Duodenal mucosa (tissue), 2 donors: Measurements from ENCODE around the gene ARID3B.
"Not testable (repeated sequence)": the region's sequence is repeated elsewhere in the genome, so short reads cannot be mapped to it uniquely, and the experiment has no call there.

Source experiments
- H3K27ac ChIP-seq: one replicate; pipeline ENCODE4 v1.7.0; 2013; ENCODE audit warnings: low read depth, low read length
- H3K27me3 ChIP-seq, 2 donors: one replicate each; pipeline ENCODE4 v1.7.0; 2013; ENCODE audit warnings: low read length in 2 of 2, control low read depth in 1 of 2; ENCODE audit not compliant: insufficient read depth in 2 of 2, control insufficient read depth in 1 of 2
- H3K36me3 ChIP-seq, 2 donors: one replicate each; pipeline ENCODE4 v1.7.0; 2013; ENCODE audit warnings: low read length in 2 of 2, control low read depth in 1 of 2; ENCODE audit not compliant: insufficient read depth in 2 of 2, control insufficient read depth in 1 of 2
- H3K4me1 ChIP-seq, 2 donors: one replicate each; pipeline ENCODE4 v1.7.0; 2013; ENCODE audit warnings: low read length in 2 of 2, control low read depth in 1 of 2; ENCODE audit not compliant: insufficient read depth in 2 of 2, control insufficient read depth in 1 of 2
- H3K4me3 ChIP-seq, 2 donors: one replicate each; pipeline ENCODE4 v1.7.0; 2013; ENCODE audit warnings: low read length in 2 of 2, low read depth in 1 of 2
- H3K9ac ChIP-seq, 2 donors: one replicate each; pipeline ENCODE4 v1.7.0; 2013; ENCODE audit warnings: low read length in 2 of 2, low read depth in 1 of 2
- H3K9me3 ChIP-seq, 2 donors: one replicate each; pipeline ENCODE4 v1.7.0; 2013; ENCODE audit warnings: low read length in 2 of 2, control low read depth in 1 of 2; ENCODE audit not compliant: control insufficient read depth in 1 of 2

ARID3B gene

DNA sequence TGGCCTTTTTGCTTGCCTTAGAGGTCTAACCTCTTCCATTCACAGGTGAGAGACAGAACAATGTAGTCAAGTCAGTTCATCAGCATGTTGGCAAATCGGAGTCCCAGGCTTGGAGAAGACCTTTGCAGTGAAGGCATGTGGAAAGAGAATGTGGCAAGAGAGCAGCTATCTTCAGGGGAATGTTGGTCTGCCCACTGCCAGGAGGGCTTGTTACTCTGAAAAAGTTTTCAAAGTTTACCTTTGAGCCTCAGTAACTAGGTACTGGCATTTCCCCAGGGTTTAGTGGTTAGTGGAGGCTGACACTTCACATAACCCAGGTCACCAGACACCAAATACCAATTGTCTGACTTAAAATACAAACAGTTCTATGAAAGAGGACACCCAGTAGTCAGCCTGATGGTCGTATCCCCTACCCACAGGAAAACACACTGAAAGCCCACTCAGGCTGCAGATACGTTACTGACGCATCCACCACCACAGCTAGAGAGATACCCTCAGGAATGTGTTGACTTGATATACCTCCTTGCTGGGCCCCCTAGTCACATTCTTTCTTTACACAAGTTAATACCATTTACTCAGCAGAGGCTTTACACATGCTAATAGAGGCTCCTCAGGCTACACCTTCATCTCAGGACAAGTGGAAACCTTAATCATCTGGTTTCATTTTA is 9.7 kb upstream of the ARID3B start:
- no peaks in the 10 kb centered on the region for H3K27me3 ChIP-seq
- H3K4me1 ChIP-seq = no peaks in the 10 kb centered on the region
- no peaks in the 10 kb centered on the region for H3K9me3 ChIP-seq
- H3K36me3 ChIP-seq = no peaks in the 10 kb centered on the region
- H3K9ac ChIP-seq = no peak overlapping the region
- no peak overlapping the region for H3K4me3 ChIP-seq
- H3K27ac ChIP-seq = no peak overlapping the region

- H3K9ac ChIP-seq = no peak overlapping the region
These were observed 5.5 kb upstream of the ARID3B start for GRCh38 chr15:74535388-74536084.

GRCh38 chr15:74537736-74538135 is 3.3 kb upstream of the ARID3B start:
- Histone ChIP-seq H3K9me3 (no peaks in the 10 kb centered on the region), H3K27ac (no peak overlapping the region), H3K27me3 (no peaks in the 10 kb centered on the region), H3K4me3 (no peak overlapping the region), H3K9ac (no peak overlapping the region), H3K36me3 (no peaks in the 10 kb centered on the region), H3K4me1 (peaks cover 17% of the 10 kb centered on the region in 2 donors)

More at GRCh38 chr15:74535388-74536084, 5.5 kb upstream of the ARID3B start:
- no peak overlapping the region for H3K4me3 ChIP-seq
- H3K4me1 ChIP-seq = peaks cover 8% of the 10 kb centered on the region in 2 donors
- H3K9me3 ChIP-seq = no peaks in the 10 kb centered on the region
- H3K36me3 ChIP-seq = no peaks in the 10 kb centered on the region
- H3K27ac ChIP-seq = no peak overlapping the region
- H3K27me3 ChIP-seq = no peaks in the 10 kb centered on the region

- H3K9ac ChIP-seq, H3K9me3 ChIP-seq, H3K36me3 ChIP-seq, H3K4me3 ChIP-seq, H3K27me3 ChIP-seq, H3K27ac ChIP-seq: not testable (repeated sequence)
- H3K4me1 ChIP-seq = peaks cover 17 to 27% of the 10 kb centered on the region in 2 donors
These were observed 1.5 kb upstream of the ARID3B start for GRCh38 chr15:74539521-74539920.

DNA sequence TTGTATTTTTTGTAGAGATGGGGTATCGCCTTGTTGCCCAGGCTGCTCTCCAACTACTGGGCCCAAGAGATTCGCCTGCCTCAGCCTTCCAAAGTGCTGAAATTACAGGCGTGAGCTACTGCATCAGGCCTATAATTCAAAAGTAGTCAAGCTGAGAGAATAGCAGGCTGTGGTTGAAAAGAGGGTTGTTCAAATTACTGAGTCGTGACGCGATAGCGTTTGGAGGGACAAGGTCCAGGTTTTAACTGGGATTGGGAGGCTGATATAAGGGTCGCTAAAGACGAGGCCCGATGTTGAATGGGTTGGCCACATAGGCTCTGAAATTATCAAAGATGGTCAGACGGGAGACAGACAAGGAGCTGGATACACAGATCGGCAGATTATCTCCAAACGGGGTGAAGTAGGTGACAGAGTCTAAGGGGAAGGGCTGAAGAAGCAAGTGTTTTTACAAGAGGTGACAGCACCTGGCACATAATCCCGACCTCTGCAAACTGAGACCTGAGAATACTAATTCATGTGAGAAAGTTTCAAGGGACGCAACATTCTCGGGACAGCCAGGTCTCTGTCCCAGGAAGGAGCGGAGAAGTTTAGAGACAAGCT is 759 bp upstream of the ARID3B start:
- peak overlapping the region; percentile 72 to 98 for H3K4me3 ChIP-seq
- H3K9ac ChIP-seq = peak overlapping the region; percentile 65 to 76
- H3K36me3 ChIP-seq = no peaks in the 10 kb centered on the region
- H3K9me3 ChIP-seq = no peaks in the 10 kb centered on the region
- no peaks in the 10 kb centered on the region for H3K27me3 ChIP-seq
- peaks cover 17 to 27% of the 10 kb centered on the region in 2 donors for H3K4me1 ChIP-seq
- peak overlapping the region; percentile 28 for H3K27ac ChIP-seq

GRCh38 chr15:74541494-74542165 is 610 bp downstream of the ARID3B start:
- H3K36me3 ChIP-seq = no peaks in the 10 kb centered on the region
- H3K4me1 ChIP-seq = peaks cover 30 to 39% of the 10 kb centered on the region in 2 donors
- peak overlapping the region; percentile 80 to 91 for H3K4me3 ChIP-seq
- no peaks in the 10 kb centered on the region for H3K9me3 ChIP-seq
- H3K27me3 ChIP-seq = no peaks in the 10 kb centered on the region
- no peak overlapping the region for H3K27ac ChIP-seq
- H3K9ac ChIP-seq = peak overlapping the region; percentile 75 to 79

- H3K27ac ChIP-seq = no peak overlapping the region
- no peaks in the 10 kb centered on the region for H3K36me3 ChIP-seq
- H3K4me1 ChIP-seq = peaks cover 33 to 41% of the 10 kb centered on the region in 2 donors
- H3K27me3 ChIP-seq = no peaks in the 10 kb centered on the region
- H3K9me3 ChIP-seq = no peaks in the 10 kb centered on the region
- H3K9ac ChIP-seq = peak overlapping the region; percentile 75 to 79
- H3K4me3 ChIP-seq = peak overlapping the region; percentile 80 to 91
These were observed 1.4 kb downstream of the ARID3B start for GRCh38 chr15:74542166-74543042.

GRCh38 chr15:74543043-74543422 is 2.0 kb downstream of the ARID3B start:
- Histone ChIP-seq H3K27me3 (no peaks in the 10 kb centered on the region), H3K9ac (peak overlapping the region in 1 of 2 donors; percentile 16), H3K9me3 (no peaks in the 10 kb centered on the region), H3K36me3 (no peaks in the 10 kb centered on the region), H3K4me3 (no peak overlapping the region), H3K27ac (no peak overlapping the region), H3K4me1 (peaks cover 39 to 46% of the 10 kb centered on the region in 2 donors)

GRCh38 chr15:74543583-74543982 is 2.6 kb downstream of the ARID3B start:
- Histone ChIP-seq H3K4me1 (peaks cover 39 to 46% of the 10 kb centered on the region in 2 donors), H3K9ac (no peak overlapping the region), H3K27me3 (no peaks in the 10 kb centered on the region), H3K27ac (no peak overlapping the region), H3K9me3 (no peaks in the 10 kb centered on the region), H3K4me3 (no peak overlapping the region), H3K36me3 (no peaks in the 10 kb centered on the region)
